Hematopoietic multipotent progenitor cell treated with erythropoietin and hydrocortisone succinate and interleukin-3 and kit ligand, for 17 days (in vitro differentiated cells): ENCODE results near the gene NTRK2.

Experiments used
- DNase-seq: peaks from one replicate; pipeline ENCODE4 v3.0.0-alpha.2; 2015; ENCODE audit warnings: low spot score

NTRK2 gene

GRCh38 chr9:84736081-84736480, 66.6 kb downstream of the NTRK2 start:
- DNase-seq: no peak

- no peak for DNase-seq
Observed at GRCh38 chr9:84736536-84736935, 67.0 kb downstream of the NTRK2 start.

- DNase-seq: no peak
Observed at GRCh38 chr9:84738353-84738752, 68.8 kb downstream of the NTRK2 start.

- DNase-seq: no peak
Observed at GRCh38 chr9:84742261-84742660, 72.7 kb downstream of the NTRK2 start.

- no peak for DNase-seq
Observed at GRCh38 chr9:84744195-84744594, 74.7 kb downstream of the NTRK2 start.

GRCh38 chr9:84744726-84745125, 75.2 kb downstream of the NTRK2 start:
- no peak for DNase-seq

- DNase-seq: no peak
Observed at GRCh38 chr9:84748112-84748511, 78.6 kb downstream of the NTRK2 start.

- DNase-seq: no peak
Observed at GRCh38 chr9:84750152-84750865, 80.8 kb downstream of the NTRK2 start.

- no peak for DNase-seq
Observed at GRCh38 chr9:84751921-84752320, 82.4 kb downstream of the NTRK2 start.

- no peak for DNase-seq
Observed at GRCh38 chr9:84754461-84754860, 84.9 kb downstream of the NTRK2 start.

GRCh38 chr9:84754881-84755280, 85.4 kb downstream of the NTRK2 start:
- DNase-seq: no peak

- DNase-seq: no peak
Observed at GRCh38 chr9:84755380-84755779, 85.9 kb downstream of the NTRK2 start.

- no peak for DNase-seq
Observed at GRCh38 chr9:84756171-84756570, 86.6 kb downstream of the NTRK2 start.

- DNase-seq: no peak
Observed at GRCh38 chr9:84756731-84757130, 87.2 kb downstream of the NTRK2 start.

GRCh38 chr9:84758817-84759216, 89.3 kb downstream of the NTRK2 start:
- no peak for DNase-seq

- DNase-seq: no peak
Observed at GRCh38 chr9:84759300-84759750, 89.8 kb downstream of the NTRK2 start.

- DNase-seq: no peak
Observed at GRCh38 chr9:84759804-84760203, 90.3 kb downstream of the NTRK2 start.

GRCh38 chr9:84761137-84761808, 91.7 kb downstream of the NTRK2 start:
- no peak for DNase-seq

- DNase-seq: no peak
Observed at GRCh38 chr9:84772511-84772910, 103.0 kb downstream of the NTRK2 start.

- no peak for DNase-seq
Observed at GRCh38 chr9:84773022-84773421, 103.5 kb downstream of the NTRK2 start.

- DNase-seq: no peak
Observed at GRCh38 chr9:84775056-84775643, 105.6 kb downstream of the NTRK2 start.

GRCh38 chr9:84778570-84778969, 109.0 kb downstream of the NTRK2 start:
- no peak for DNase-seq

- no peak for DNase-seq
Observed at GRCh38 chr9:84779883-84780282, 110.4 kb downstream of the NTRK2 start.
